ENCODE results near the gene CNTNAP2.
A peak's percentile ranks its signal among the peaks of the same experiment; 100 is the strongest.
"Not testable (repeated sequence)": the region's sequence is repeated elsewhere in the genome, so short reads cannot be mapped to it uniquely, and the experiment has no call there.

CNTNAP2 gene

GRCh38 chr7:148402159-148402558, 2285.6 kb downstream of the CNTNAP2 start:
- no peaks in the 10 kb centered on the region for H3K36me3 ChIP-seq (ENCODE audit: insufficient read depth, low read length)
- 0 out of 2 replicates have a peak overlapping the region, but pooled peaks have one; percentile 44 for H3K27ac ChIP-seq
- H3K9me3 ChIP-seq (ENCODE audit: low read depth, low read length): no peaks in the 10 kb centered on the region
- no peak for DNase-seq (ENCODE audit: low read depth, low spot score)
- TF ChIP-seq POLR2AphosphoS5 (IDR thresholded peaks at IDR 0.05; ENCODE audit: borderline replicate concordance, low read depth, low read length) (no peak), EZH2 (IDR thresholded peaks at IDR 0.05) (no peak), FOXP2 (optimal IDR thresholded peaks at IDR 0.05; ENCODE audit: control extremely low read depth, extremely low read length, insufficient read depth) (no peak)
- H3K9ac ChIP-seq (ENCODE audit: insufficient read length): peak overlapping the region; percentile 45
- no peak overlapping the region for H3K4me3 ChIP-seq

- Histone ChIP-seq H3K36me3 (ENCODE audit: insufficient read depth, low read length) (no peaks in the 10 kb centered on the region), H3K9me3 (ENCODE audit: low read depth, low read length) (no peaks in the 10 kb centered on the region), H3K9ac (ENCODE audit: insufficient read length) (no peak overlapping the region), H3K27ac (no peak overlapping the region), H3K4me3 (no peak overlapping the region)
- no peak for DNase-seq (ENCODE audit: low read depth, low spot score)
- TF ChIP-seq POLR2AphosphoS5 (IDR thresholded peaks at IDR 0.05; ENCODE audit: borderline replicate concordance, low read depth, low read length) (no peak), FOXP2 (optimal IDR thresholded peaks at IDR 0.05; ENCODE audit: control extremely low read depth, extremely low read length, insufficient read depth) (no peak), EZH2 (IDR thresholded peaks at IDR 0.05) (no peak)
Measured at GRCh38 chr7:148403466-148403993, 2286.9 kb downstream of the CNTNAP2 start.

DNA sequence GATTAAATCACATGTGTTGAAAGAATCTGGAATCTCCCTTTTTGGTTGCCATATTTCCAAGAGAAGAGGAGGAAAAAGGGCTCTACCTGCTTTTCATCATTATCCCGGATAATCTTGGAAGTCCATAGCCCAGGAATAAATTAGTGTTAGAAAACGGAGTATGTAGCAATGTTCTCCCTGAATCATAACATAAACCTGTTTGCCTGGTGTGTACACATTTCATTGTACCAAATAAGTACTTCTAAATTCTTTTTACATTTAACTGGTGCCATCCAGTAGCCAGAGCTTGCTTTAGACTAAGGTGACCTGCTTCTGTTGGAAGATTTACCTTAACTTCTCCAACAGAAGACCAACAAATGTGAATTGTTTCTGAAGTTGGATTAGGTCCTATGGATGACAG, 2291.7 kb downstream of the CNTNAP2 start:
- no peak for DNase-seq (ENCODE audit: low read depth, low spot score)
- Histone ChIP-seq H3K36me3 (ENCODE audit: insufficient read depth, low read length) (no peaks in the 10 kb centered on the region), H3K9me3 (ENCODE audit: low read depth, low read length) (no peaks in the 10 kb centered on the region), H3K4me3 (no peak overlapping the region), H3K27ac (no peak overlapping the region), H3K9ac (ENCODE audit: insufficient read length) (no peak overlapping the region)
- TF ChIP-seq POLR2AphosphoS5 (IDR thresholded peaks at IDR 0.05; ENCODE audit: borderline replicate concordance, low read depth, low read length) (no peak), EZH2 (IDR thresholded peaks at IDR 0.05) (no peak), FOXP2 (optimal IDR thresholded peaks at IDR 0.05; ENCODE audit: control extremely low read depth, extremely low read length, insufficient read depth) (no peak)

GRCh38 chr7:148410905-148411304, 2294.3 kb downstream of the CNTNAP2 start:
- DNase-seq (ENCODE audit: low read depth, low spot score): no peak
- peaks cover 5% of the 10 kb centered on the region; the same call in 1 of the 2 replicates for H3K36me3 ChIP-seq (ENCODE audit: insufficient read depth, low read length)
- H3K27ac ChIP-seq: no peak overlapping the region
- no peaks in the 10 kb centered on the region for H3K9me3 ChIP-seq (ENCODE audit: low read depth, low read length)
- no peak overlapping the region for H3K9ac ChIP-seq (ENCODE audit: insufficient read length)
- no peak overlapping the region for H3K4me3 ChIP-seq
- TF ChIP-seq POLR2AphosphoS5 (IDR thresholded peaks at IDR 0.05; ENCODE audit: borderline replicate concordance, low read depth, low read length): no peak
- no peak for TF ChIP-seq FOXP2 (optimal IDR thresholded peaks at IDR 0.05; ENCODE audit: control extremely low read depth, extremely low read length, insufficient read depth)
- no peak for TF ChIP-seq EZH2 (IDR thresholded peaks at IDR 0.05)

DNA sequence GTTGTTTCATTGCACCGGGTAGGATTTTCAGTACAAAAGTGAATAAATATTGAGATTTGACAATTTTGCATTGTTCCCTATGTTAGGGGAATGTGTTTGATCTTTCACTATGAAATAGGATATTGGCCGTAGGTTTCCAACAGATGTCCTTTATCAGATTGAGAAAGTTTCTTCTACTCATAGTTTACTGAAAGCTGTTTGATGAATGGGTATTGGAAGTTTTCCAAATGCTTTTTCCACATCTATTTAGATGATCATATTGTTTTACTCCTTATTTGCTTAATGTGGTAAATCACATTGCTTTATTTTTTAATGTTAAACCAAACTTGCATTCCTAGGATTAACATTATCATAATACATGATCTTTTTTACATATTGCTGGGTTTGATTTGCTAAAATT, 2296.1 kb downstream of the CNTNAP2 start:
- no peak for DNase-seq (ENCODE audit: low read depth, low spot score)
- TF ChIP-seq POLR2AphosphoS5 (IDR thresholded peaks at IDR 0.05; ENCODE audit: borderline replicate concordance, low read depth, low read length): no peak
- no peak for TF ChIP-seq FOXP2 (optimal IDR thresholded peaks at IDR 0.05; ENCODE audit: control extremely low read depth, extremely low read length, insufficient read depth)
- H3K9me3 ChIP-seq (ENCODE audit: low read depth, low read length): no peaks in the 10 kb centered on the region
- H3K4me3 ChIP-seq: no peak overlapping the region
- H3K27ac ChIP-seq: no peak overlapping the region
- H3K9ac ChIP-seq (ENCODE audit: insufficient read length): no peak overlapping the region
- H3K36me3 ChIP-seq (ENCODE audit: insufficient read depth, low read length): peaks cover 20% of the 10 kb centered on the region

DNA sequence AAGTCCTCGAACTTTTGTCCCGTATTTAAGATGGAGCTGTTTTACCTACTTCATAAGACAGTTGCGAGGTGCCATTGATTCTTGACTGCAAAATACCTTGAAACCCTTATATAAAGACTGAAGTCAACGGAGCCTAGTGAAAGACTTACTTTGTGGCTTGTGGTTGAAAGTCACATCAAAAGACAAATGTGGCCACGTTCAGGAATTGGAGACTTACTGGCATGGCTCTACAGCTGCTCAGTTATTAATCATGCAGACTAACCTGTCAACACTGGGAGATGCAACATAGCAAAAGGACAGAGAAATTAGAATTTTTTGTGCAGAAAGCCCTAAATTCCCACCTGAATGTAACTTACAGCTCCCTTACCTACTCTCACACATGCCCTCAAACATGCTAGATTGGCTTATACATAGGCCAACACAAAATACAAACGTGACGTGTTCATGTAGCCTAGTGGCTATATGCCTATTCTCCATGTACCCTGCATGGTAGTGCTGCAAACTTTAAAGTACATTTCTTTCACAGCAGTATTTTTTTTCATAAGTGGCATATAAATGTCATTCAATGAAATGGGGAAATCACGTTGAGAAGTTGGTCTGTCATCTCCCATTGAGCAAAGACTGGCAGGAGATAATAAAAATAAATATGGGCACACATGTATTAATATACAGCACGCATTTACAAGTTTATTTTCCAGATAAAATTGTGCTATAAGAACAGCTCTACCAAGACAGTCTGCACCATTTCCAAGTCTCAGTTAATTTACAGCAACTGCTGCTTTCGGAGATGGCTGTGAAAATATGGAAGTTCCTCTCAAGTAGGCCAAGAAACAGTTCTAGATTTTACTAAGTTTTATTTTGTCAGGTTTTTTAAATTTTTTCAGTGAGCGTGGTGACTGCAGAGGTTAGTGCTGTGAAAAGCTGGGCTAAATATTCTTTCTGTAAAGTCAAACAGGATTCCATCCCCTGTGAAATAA, 2303.5 kb downstream of the CNTNAP2 start:
- Histone ChIP-seq H3K36me3 (ENCODE audit: insufficient read depth, low read length) (peaks cover 22% of the 10 kb centered on the region), H3K27ac (no peak overlapping the region), H3K4me3 (no peak overlapping the region), H3K9me3 (ENCODE audit: low read depth, low read length) (no peaks in the 10 kb centered on the region), H3K9ac (ENCODE audit: insufficient read length) (no peak overlapping the region)
- TF ChIP-seq EZH2 (IDR thresholded peaks at IDR 0.05): no peak
- TF ChIP-seq FOXP2 (optimal IDR thresholded peaks at IDR 0.05; ENCODE audit: control extremely low read depth, extremely low read length, insufficient read depth): no peak
- TF ChIP-seq POLR2AphosphoS5 (IDR thresholded peaks at IDR 0.05; ENCODE audit: borderline replicate concordance, low read depth, low read length): no peak
- no peak for DNase-seq (ENCODE audit: low read depth, low spot score)

DNA sequence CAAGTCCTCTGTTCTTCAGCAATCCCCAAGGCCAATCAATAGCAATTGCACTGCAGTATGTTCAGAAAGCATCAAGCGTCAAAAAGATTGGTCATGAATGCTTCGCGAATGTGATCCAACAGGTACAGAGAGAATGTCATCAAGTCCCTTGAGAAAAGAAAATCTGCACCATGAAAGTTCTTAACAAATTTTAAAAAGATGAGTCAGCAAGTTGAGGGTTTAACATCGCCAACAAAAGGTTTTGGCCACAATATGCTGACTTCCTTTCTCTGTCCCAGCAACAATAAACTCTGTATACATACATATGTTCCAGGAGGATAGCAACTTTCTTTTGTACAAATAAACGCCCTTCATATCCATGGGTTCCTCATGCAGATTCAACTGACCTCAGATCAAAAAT, 2305.4 kb downstream of the CNTNAP2 start:
- Histone ChIP-seq H3K27ac (no peak overlapping the region), H3K4me3 (no peak overlapping the region), H3K9ac (ENCODE audit: insufficient read length) (no peak overlapping the region), H3K36me3 (ENCODE audit: insufficient read depth, low read length) (peaks cover 7% of the 10 kb centered on the region), H3K9me3 (ENCODE audit: low read depth, low read length) (no peaks in the 10 kb centered on the region)
- no peak for DNase-seq (ENCODE audit: low read depth, low spot score)
- TF ChIP-seq FOXP2 (optimal IDR thresholded peaks at IDR 0.05; ENCODE audit: control extremely low read depth, extremely low read length, insufficient read depth) (no peak), POLR2AphosphoS5 (IDR thresholded peaks at IDR 0.05; ENCODE audit: borderline replicate concordance, low read depth, low read length) (no peak), EZH2 (IDR thresholded peaks at IDR 0.05) (no peak)

GRCh38 chr7:148426393-148426792, 2309.8 kb downstream of the CNTNAP2 start:
- not testable (repeated sequence) for H3K27ac ChIP-seq; H3K9me3 ChIP-seq (ENCODE audit: low read depth, low read length); DNase-seq (ENCODE audit: low read depth, low spot score); H3K9ac ChIP-seq (ENCODE audit: insufficient read length); H3K4me3 ChIP-seq; H3K36me3 ChIP-seq (ENCODE audit: insufficient read depth, low read length)

DNA sequence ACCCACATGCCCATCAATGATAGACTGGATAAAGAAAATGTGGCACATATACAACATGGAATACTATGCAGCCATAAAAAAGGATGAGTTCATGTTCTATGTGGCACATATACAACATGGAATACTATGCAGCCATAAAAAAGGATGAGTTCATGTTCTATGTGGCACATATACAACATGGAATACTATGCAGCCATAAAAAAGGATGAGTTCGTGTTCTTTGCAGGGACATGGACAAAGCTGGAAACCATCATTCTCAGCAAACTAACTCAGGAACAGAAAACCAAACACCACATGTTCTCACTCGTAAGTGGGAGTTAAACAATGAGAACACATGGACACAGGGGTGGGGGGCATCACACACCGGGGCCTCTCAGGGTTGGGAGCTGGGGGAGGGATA, 2314.1 kb downstream of the CNTNAP2 start:
- H3K36me3 ChIP-seq (ENCODE audit: insufficient read depth, low read length); H3K4me3 ChIP-seq; DNase-seq (ENCODE audit: low read depth, low spot score); H3K9ac ChIP-seq (ENCODE audit: insufficient read length); H3K9me3 ChIP-seq (ENCODE audit: low read depth, low read length); H3K27ac ChIP-seq: not testable (repeated sequence)
